K562 (cell line): ENCODE results near the gene ELF1. TPM values are rescaled to one million over a fixed set of nuclear protein-coding genes. Genes with fewer than 3 reads are reported as not detected.

Experiments
- ATF4 ChIP-seq: fragments of 450-650 bp; formaldehyde crosslinking; IDR thresholded peaks from 2 replicates; pipeline ENCODE4 v1.4.0; 2022; ENCODE audit warnings: mild to moderate bottlenecking, moderate library complexity
- BRF2 ChIP-seq: IDR thresholded peaks from 3 replicates; pipeline ENCODE4 v1.6.1; 2011; ENCODE audit warnings: borderline replicate concordance, mild to moderate bottlenecking; ENCODE audit not compliant: insufficient read length, insufficient read depth
- ETS1 ChIP-seq: conservative IDR thresholded peaks from 2 replicates; pipeline ENCODE4 v1.6.1; 2011; ENCODE audit warnings: low read depth, mild to moderate bottlenecking, low read length; ENCODE audit not compliant: control insufficient read depth
- KAT7 ChIP-seq: sonication (generic); formaldehyde crosslinking; IDR thresholded peaks from 2 replicates; pipeline ENCODE4 v1.8.0; 2022; ENCODE audit warnings: missing genetic modification reagents, mild to moderate bottlenecking, borderline replicate concordance
- KDM5B ChIP-seq: fragments of 200-600 bp; sonication (generic); IDR thresholded peaks from 2 replicates; pipeline ENCODE4 v1.6.1; 2012; ENCODE audit warnings: low read depth, mild to moderate bottlenecking, moderate library complexity, low read length, control low read depth, inconsistent platforms; ENCODE audit not compliant: insufficient replicate concordance
- KLF10 ChIP-seq: fragments of 250-450 bp; sonication (Bioruptor Pico); IDR thresholded peaks from 2 replicates; pipeline ENCODE4 v1.6.1; 2021; ENCODE audit warnings: matching md5 sums
- MCM2 ChIP-seq: fragments of 450-650 bp; IDR thresholded peaks from 2 replicates; pipeline ENCODE4 v1.6.1; 2017; ENCODE audit warnings: low read depth, mild to moderate bottlenecking
- NELFE ChIP-seq: IDR thresholded peaks from 2 replicates; pipeline ENCODE4 v1.6.1; 2011; ENCODE audit warnings: mild to moderate bottlenecking; ENCODE audit not compliant: insufficient read depth, insufficient read length
- NFIX ChIP-seq: fragments of 250-450 bp; sonication (Bioruptor Pico); IDR thresholded peaks from 2 replicates; pipeline ENCODE4 v1.4.0; 2020; ENCODE audit warnings: low read depth, mild to moderate bottlenecking, moderate library complexity
- NR0B1 ChIP-seq: fragments of 450-650 bp; IDR thresholded peaks from one replicate; pipeline ENCODE4 v1.6.1; 2018; ENCODE audit warnings: mild to moderate bottlenecking, moderate library complexity; ENCODE audit not compliant: partially characterized antibody
- SMAD2 ChIP-seq: fragments of 150-350 bp; IDR thresholded peaks from 2 replicates; pipeline ENCODE4 v1.6.1; 2014; ENCODE audit warnings: low read depth, mild to moderate bottlenecking, low read length
- XRCC4 ChIP-seq: IDR thresholded peaks from one replicate; pipeline ENCODE4 v1.6.1; 2011; ENCODE audit not compliant: insufficient read depth, insufficient read length; ENCODE audit errors: extremely low read depth
- ZBTB8A ChIP-seq: fragments of 450-650 bp; IDR thresholded peaks from 2 replicates; pipeline ENCODE4 v1.6.1; 2018; ENCODE audit warnings: mild to moderate bottlenecking, moderate library complexity; ENCODE audit not compliant: partially characterized antibody
- ZNF124 ChIP-seq: sonication (generic); formaldehyde crosslinking; IDR thresholded peaks from 2 replicates; pipeline ENCODE4 v1.8.1; 2022; ENCODE audit warnings: missing genetic modification reagents
- ZNF277 ChIP-seq: fragments of 250-450 bp; sonication (Bioruptor Pico); IDR thresholded peaks from 2 replicates; pipeline ENCODE4 v1.8.0; 2022; ENCODE audit warnings: inconsistent platforms, mild to moderate bottlenecking, moderate library complexity, borderline replicate concordance
- ZNF395 ChIP-seq: fragments of 200-800 bp; sonication (Bioruptor generic); IDR thresholded peaks from 2 replicates; pipeline ENCODE4 v1.6.1; 2017; ENCODE audit warnings: missing genetic modification characterization, missing compliant biosample characterization
- ZNF644 ChIP-seq: fragments of 200-800 bp; sonication (Bioruptor generic); IDR thresholded peaks from 2 replicates; pipeline ENCODE4 v1.6.1; 2016; ENCODE audit warnings: low read depth, missing genetic modification characterization, missing compliant biosample characterization
- ZNF740 ChIP-seq, 3 experiments: fragments of 200-800 bp in 1 of 3; sonication (Bioruptor generic) in 1 of 3; sonication (generic) in 1 of 3; formaldehyde crosslinking in 1 of 3; IDR thresholded peaks; 2 replicates each; pipeline versions ENCODE4 v1.6.1 to v1.8.0; 2016 to 2022; ENCODE audit warnings: mild to moderate bottlenecking in 2 of 3, missing compliant biosample characterization in 2 of 3, missing genetic modification characterization in 2 of 3, missing genetic modification reagents in 1 of 3
- ZNF766 ChIP-seq: fragments of 200-800 bp; sonication (Bioruptor generic); conservative IDR thresholded peaks from 2 replicates; pipeline ENCODE4 v1.6.1; 2016; ENCODE audit warnings: missing genetic modification characterization, missing compliant biosample characterization
- polyA plus RNA-seq, 8 experiments: library from polyadenylated mRNA; depleted of rRNA in 4 of 8; stranded (reverse) in 5 of 8; unstranded in 3 of 8; fragments of >200 nt; fragmentation: Nextera tagmentation in 2 of 8; fragmentation: Illumina TruSeq in 1 of 8; extraction: Ambion mirVana in 2 of 8; extraction: Trizol in 1 of 8; gene quantifications; 2 replicates each; pipeline versions ENCODE4 v1.2.1 to v1.2.3, GENCODE V29; 2011 to 2014; ENCODE audit warnings: inconsistent platforms in 1 of 8, missing spikeins in 1 of 8
- total RNA-seq, 7 experiments: library from RNA; depleted of rRNA in 6 of 7; stranded (reverse); fragments of >200 nt in 6 of 7; fragmentation: Illumina TruSeq in 2 of 7; extraction: Trizol in 2 of 7; gene quantifications; 2 replicates each; pipeline versions ENCODE4 v1.2.1 to v1.2.3, GENCODE V29; 2011 to 2021; ENCODE audit warnings: low replicate concordance in 1 of 7

ELF1 gene
- total and polyA plus RNA-seq, 9 of the 15 experiments (the other 6 are each of a cell fraction or from before 2014, with no cell fraction given), result 24.7 to 54.4 (median 33.4) TPM

GRCh38 chr13:41019011-41019487 is at the start of gene ELF1 (continued):
- TF ChIP-seq ZBTB8A, result no peak
- TF ChIP-seq ZNF124 (CRISPR knock-in tag), result no peak
- no peak for TF ChIP-seq ZNF395 (CRISPR knock-in tag)
- TF ChIP-seq NELFE, result no peak
- TF ChIP-seq SMAD2, result no peak
- TF ChIP-seq KLF10, result no peak
- TF ChIP-seq ZNF644 (tag), result no peak
- TF ChIP-seq ZNF277, result no peak
- TF ChIP-seq ZNF740 (CRISPR knock-in tag; IDR thresholded peaks at IDR 0.05), result no peak
- TF ChIP-seq ZNF740 (tag; IDR thresholded peaks at IDR 0.05), result no peak
- no peak for TF ChIP-seq NR0B1
- TF ChIP-seq ZNF766 (CRISPR knock-in tag), result no peak
- TF ChIP-seq MCM2, result no peak
- no peak for TF ChIP-seq KAT7 (CRISPR knock-in tag)
- no peak for TF ChIP-seq ATF4 (CRISPR knock-in tag)
- no peak for TF ChIP-seq KDM5B
- no peak for TF ChIP-seq ETS1
- TF ChIP-seq BRF2, result no peak
- TF ChIP-seq NFIX (CRISPR knock-in tag), result no peak
- no peak for TF ChIP-seq XRCC4
